ENCODE results near the gene RALGPS1.
"Not testable (repeated sequence)": the region's sequence is repeated elsewhere in the genome, so short reads cannot be mapped to it uniquely, and the experiment has no call there.

RALGPS1 gene

DNA sequence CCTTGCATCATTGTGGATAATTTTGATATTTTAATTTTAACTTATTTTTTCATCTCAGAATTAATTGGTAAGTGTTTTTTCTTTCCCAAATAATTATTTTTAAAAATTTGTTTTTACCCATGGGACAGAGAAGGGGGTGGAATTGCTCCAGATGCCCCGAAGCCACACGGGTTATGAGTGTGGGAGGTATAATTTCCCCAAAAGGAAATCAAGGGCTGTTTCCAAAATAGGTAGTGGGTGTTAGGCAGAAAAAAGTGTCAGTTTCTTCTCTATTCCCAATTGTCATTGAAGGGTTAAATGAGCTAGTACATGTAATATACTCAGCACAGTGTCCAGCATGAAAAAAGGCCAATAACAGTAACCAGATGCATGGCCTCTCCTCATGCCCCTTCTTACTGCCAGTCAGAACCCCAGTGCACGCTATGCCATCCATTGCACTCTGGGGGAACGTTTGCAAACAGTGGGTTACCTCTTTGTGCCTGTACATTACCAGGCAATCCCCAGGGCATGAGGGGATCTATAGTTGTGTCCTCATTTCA lies 244.3 kb downstream of the RALGPS1 start:
- DNase-seq (ENCODE audit: low spot score) = no peak

DNA sequence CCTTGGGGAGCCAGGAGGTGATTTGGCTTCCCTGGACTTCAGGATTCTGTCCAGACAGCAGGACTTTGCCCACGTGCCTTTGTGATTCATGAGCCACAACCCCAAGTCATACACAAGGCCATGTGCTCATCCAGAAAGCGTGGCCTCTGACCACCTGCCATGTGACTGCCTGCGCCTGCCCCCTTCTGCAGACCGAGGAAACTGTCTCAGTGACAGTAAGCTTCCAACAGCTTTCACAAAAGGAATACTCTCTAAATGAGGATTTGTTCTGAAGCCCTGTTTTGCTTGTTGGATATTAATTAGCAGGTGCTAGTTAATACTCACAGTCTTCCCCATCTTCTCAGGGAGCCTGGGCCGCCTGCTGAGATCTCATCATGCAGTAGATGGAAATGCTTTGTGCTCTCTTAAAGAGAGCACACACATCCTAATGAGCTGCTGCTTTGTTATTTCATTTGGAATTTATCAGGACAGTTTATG lies 244.8 kb downstream of the RALGPS1 start:
- DNase-seq (ENCODE audit: low spot score) = peak; percentile 86

DNA sequence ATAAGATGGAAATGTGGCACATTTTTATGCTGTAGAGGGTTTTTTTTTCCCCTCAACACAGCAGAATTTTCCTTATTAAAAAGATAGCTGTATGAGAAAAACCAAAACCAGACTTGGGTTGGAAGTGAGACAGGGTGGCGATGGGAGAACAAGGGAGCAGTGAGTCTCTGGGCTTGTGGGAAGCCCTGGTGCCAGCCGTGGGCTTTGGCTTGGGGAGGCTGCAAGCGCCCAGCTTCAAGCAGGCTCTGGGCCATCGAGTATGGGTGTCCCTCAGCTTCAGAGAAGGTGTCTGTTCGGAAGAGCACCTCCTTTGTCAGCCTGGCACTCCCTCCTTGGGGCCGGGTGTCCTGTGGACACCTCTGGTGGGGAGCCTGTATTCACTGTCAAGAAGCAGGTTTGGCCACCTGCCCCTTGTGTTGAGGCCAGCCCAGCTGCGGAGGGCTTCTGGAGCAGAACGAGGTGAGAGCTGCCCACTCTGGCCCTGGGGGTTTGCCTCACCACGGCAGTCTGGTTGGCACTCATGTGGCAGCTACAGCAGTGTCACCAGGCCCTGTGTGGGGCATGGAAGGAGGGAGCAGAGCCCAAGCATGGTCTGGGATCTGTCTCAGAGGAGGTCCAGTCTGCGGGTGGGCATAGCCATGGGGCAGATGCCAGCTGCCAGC lies 245.5 kb downstream of the RALGPS1 start:
- DNase-seq (ENCODE audit: low spot score) = no peak

DNA sequence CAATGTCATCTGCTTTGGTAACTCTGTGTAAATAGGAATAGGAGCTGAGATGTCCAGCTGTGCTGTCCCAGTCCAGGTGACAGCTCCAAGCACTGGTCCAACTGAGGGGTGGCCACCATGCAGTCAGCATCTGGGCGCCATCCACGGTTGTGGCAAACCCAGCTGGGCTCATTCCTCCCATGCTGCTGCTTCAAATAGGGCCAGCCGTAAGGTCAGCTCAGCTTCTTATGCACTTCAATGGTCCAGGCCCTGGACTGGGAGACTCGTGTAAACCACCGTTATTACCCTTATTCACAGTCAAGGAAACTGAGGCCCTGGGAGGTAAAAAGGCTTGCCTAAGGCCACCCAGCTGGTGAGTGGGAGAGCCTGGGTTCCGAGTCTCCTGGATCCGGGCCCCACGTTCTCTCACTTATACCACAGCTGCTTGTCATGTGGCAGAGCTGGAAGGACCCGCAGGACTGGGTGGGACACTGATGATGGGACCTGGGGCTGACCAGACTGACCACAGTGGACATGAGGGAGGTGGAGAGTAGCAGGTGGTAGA lies 246.6 kb downstream of the RALGPS1 start:
- no peak for DNase-seq (ENCODE audit: low spot score)

DNA sequence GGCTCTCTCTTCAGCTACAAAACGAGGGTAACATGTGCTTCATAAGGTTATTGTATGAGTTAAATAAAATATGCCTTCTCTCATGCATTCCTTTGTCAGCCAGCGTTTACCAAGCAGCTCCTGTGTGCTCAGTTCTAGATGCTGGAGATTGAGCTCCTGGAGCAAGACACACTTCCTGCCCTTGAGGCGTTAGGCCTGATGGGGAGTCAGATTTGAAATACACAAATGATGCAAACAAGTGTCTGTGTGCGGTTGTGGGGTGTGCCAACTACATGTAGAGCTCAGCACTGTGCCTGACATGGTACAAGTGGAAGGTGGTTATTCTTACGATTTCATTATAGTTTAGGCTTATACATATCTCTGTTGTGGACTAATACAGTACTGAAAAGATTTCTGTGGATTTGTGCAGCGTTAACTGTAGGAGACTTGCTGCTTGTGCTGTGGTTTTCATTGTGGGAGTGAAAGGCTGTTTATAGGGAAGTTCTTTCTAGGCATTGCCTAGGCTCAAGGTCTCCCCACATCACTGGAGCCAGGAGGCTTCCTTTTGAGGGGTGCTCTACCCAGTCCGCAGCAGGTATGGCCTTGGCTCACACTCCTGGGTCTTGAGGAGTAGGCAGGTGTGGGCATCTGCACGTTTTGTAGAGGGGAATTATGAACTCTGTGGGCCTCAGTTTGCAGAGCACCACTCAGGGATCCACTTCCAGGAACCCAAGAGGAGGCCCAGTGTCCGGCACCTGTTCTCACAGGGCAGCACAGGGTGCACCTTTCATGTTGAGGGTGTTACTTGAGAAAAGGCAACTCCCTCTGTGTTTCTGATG lies 247.7 kb downstream of the RALGPS1 start:
- DNase-seq (ENCODE audit: low spot score) = no peak

DNA sequence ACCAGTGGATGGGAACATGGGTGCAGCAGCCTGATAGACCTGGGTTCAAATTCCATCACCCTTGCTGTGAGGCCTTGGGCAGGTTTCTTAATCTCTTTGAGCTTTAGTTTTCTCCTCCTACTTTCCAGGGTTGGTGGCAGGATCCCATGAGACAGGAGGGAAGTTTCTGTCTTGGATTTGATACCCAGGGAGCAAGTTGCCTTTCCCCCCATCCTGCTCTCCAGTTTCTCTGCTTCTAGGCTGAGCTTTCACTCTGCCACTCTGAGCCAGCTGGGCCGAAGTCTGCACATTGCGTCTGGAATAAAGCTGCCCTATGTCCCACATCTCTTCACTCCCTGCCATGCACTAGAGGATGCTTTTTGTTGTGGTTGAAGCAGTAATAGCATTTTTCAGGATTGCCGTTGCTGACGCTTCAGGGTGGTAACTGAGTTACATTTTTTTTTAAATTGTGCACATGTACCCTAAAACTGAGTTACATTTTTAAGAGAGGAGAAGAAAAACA lies 248.3 kb downstream of the RALGPS1 start:
- DNase-seq (ENCODE audit: low spot score) = no peak

DNA sequence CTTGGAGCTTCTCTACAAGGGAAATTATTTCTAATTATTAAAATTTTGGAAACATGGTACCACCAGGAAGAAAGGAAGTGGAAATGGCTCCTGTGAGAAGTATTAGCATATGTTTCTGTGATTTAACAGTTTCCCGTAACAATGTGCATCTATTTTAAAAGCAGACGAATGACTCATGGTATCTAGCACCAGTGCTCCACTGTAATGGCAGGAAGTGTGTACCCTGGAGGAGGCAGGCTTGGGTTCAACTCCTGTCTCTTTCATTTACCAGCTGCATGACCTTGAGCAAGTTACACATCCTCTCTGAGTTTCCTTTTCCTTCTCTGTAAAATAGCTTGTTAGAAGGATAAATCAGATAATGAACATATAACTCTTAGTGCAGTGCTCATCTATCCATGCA lies 248.8 kb downstream of the RALGPS1 start:
- DNase-seq (ENCODE audit: low spot score) = peak; percentile 59

DNA sequence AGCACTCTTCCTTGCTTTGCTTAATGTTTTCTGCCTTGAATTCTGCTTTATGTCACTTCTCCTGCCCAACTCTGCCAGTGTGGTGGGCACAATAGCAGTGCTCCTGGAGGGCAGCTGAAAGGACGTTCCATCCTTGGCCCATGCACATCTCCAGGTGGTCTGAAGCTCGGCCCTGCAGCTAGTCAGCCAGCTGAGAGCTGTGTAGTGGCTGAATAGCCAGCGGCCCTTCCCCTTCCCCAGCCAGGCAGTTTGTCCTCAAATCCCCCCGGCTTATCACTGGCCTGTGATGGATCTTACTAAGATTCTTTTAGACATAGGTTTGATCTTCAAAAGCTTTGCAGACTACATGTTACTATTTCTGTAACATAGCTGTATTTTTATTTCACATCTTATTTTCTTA lies 250.5 kb downstream of the RALGPS1 start:
- no peak for DNase-seq (ENCODE audit: low spot score)

DNA sequence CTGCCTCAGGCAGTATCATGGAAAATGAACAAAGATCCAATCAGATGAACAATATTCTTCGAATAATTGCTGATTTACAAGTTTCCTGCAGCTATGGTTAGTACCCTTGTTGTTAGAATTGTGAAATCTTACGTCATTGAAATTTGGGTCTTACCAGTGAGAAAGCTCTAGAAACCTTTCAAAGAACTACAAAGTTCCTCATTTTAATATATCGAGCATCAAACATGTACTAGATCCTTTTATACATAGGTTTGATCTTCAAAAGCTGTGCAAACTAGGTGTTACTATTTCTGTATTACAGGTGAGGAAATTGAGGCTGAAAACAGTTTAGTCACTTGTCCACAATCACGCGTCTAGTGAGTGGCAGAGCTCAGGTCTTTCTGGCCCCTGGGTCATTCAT lies 251.5 kb downstream of the RALGPS1 start:
- no peak for DNase-seq (ENCODE audit: low spot score)

DNA sequence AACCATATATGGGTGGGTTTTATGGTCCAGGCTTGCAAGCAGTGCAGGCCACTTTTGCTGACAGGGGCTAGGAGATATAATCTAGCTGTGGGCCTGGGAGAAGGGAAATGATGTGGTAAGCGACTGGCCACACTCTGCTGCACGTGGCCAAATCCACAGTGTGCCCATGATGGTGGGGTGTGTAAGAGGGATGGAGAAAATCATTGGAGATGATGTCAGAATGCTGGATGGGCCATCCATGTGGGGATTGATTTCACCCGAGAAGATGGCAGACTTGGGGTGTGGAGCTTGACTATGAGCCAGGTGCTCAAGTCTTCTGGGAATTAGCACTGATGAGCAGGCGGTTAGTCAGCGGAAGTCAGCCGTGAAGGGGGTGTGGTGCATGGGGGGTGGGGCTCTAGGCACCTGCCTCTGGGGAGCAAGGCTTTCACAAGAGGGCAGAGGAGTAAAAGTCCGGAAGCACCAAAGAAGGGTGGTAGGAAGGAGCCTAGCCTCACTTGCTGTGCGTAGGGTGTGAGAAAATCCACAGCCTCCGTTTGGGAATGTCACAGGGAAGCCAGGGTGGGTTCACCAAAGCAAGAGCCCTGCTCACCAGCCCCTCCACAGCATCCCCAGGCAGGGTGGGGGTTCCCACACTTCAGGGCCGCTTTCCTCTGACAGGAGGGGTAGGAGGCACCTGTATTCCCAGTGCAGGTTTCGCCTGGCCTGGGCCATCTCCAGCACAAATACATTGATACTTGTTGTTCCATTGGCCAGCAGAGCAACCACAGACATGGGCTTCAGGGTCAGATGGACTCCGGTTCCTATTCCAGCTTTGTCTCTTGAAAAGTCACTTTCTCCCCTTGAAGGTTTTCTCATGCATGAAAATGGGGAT lies 252.3 kb downstream of the RALGPS1 start:
- DNase-seq (ENCODE audit: low spot score) = no peak

DNA sequence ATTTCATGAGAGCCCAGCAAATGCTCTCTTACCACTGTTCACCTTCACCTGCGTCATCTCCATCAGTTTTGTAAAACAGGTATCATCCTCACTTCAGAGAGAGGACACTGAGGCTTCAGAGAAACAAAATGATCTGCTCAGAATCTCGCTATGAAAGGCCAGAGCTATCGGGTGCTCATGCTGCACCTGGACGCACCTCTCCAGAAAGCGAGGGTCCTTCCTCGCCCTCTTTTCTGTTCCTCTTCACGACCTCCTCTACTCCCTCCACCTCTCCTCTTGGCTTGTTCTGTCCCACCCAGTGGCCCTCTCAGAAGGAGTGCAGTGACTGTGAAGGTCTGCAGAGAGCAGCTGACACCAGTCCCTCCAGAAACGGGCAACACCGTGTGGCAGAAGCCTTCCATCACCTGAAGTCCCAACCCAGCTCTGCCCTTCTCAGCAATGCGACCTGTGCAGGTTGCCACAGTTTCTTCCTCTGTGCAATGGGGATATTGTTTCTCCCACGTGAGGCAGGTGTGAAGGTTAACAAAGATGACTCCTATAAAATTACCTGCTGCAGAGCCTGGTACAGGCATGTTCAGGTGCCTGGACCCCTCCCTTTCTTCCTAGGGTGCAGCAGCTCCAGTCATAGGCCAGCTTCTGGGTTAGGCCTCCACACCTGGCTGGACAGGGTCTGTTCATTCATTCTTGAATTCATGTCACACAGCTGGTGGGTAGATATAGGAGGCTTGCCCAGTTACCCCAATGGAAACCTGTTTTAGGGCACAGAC lies 253.2 kb downstream of the RALGPS1 start:
- DNase-seq (ENCODE audit: low spot score) = no peak

DNA sequence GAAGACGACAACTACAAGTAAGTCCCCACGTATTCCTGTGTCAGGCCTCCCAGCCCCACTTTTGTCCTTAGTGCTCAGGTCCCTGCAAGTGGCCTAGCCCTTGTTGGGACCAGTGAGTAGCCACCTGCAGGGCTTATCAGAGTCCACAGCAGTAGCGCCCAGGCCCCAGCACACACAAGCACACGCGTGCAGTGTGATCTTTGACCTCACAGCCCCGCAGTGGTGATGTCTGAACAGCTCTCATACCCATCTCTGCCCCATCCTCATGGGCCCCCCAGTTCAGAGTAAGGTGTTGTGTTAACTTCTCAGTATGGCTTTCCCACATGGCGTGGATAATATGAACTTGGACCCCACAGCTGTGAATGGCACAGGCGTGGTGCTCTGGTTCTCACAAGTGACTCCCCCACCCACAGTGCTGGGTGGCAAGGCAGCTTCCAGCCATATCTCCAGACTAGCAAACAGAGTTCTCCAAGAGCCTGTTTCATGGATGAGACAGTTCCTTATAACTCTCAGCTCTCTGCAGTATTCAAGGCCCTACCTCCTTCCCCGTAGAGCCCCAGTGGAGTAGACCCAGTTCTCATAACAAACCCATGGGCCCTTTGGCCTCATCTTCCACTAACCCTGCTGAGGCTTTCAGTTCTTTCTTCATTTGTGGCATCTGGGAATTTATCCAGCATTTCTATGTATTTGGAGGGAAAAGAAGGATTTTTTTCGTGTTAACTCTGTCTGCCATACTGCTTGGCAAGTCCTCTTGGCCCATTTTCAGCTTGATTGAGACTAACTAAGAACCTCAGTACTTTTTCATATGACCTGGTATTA lies 254.4 kb downstream of the RALGPS1 start:
- no peak for DNase-seq (ENCODE audit: low spot score)

DNA sequence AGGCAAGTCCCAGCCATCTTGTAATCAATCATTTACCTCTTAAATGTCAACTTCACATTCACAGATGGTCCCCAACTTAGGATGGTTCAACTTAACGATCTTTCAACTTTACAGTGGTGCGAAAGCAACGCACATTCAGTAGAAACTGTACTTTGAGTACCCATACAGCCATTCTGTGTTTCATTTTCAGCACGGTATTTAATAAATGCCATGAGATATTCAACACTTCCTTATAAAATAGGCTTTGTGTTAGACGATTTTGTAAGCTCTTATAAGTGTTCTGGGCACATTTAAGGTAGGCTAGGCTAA lies 254.9 kb downstream of the RALGPS1 start:
- DNase-seq (ENCODE audit: low spot score) = no peak

DNA sequence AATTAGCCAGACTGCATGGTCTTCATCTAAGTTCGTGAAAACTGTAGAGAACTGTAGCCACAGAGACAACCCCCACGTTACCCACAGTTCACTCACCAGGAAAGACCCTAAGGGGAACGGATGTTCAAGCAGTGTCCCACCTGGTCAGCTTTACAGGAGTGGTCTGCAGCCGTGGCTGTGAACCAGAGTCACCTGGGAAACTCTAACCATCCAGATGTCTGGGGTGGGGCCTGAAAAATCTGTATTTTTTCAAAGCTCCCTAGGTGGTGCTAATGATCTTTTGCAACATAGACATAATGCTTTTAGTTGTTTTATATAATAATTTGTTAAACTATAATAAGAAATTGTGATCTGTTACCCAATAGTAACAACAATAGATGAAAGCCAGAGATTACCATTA lies 255.5 kb downstream of the RALGPS1 start:
- no peak for DNase-seq (ENCODE audit: low spot score)

DNA sequence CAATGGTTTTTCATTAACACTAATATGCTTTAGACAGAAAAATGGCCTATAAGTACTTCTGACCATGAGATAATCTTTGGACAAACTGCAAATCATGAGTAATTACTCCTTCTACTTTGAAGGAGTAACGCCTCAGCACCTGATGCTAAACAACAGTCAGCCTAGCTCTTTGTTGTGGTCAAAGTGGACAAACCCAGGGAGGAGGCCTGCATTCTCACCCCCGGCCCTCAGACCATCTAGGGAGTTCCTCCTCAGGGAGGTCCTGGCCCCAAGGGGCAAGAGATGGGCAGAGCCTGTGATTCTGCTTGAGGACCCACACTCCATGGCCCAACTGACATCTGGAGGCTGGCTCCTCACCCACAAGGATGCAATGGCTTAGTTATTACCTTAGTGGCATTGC lies 256.1 kb downstream of the RALGPS1 start:
- DNase-seq (ENCODE audit: low spot score) = no peak

DNA sequence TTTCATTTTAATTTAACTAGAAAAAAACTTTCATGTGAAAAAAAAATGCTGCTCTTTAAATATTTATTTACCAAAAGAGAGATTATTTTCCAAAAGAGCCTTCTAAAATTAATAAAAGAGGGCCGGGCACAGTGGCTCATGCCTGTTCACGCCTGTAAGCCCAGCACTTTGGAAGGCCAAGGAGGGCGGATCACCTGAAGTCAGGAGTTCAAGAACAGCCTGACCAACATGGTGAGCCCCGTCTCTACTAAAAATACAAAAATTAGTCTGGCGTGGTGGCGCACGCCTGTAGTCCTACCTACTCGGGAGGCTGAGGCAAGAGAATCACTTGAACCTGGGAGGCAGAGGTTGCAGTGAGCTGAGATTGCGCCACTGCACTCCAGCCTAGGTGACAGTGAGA lies 256.8 kb downstream of the RALGPS1 start:
- DNase-seq (ENCODE audit: low spot score) = not testable (repeated sequence)

DNA sequence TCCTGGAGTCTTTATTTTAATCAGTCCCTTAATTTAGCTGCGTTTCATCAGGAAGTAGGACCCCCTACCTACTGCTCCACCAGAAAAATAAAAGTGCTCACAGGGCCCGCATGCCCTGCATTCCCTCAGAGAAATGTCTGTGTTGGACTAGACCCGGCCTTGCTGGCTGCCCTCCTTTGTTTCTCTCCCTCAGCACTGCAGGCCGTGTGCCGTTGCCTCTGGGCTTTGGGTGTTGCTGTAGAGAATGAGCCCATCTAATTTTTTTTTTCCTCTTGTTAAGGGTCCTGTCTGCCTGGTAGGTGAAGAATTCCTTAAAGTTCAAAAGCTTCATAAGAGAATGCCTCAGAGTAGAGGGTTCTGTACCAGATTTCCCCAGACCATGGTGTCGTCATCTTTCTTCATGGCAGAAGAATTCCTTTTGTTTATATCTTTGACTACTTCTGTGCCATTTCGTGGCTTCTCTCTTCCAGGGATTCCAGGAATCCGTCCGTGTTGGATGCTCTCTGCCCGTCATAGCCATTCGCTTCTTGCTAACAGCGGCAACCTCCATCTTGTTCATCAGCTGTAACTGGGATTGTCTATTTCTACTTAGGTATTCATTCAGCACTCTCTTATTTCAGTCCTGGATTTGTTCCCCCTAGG lies 257.6 kb downstream of the RALGPS1 start:
- DNase-seq (ENCODE audit: low spot score) = no peak

DNA sequence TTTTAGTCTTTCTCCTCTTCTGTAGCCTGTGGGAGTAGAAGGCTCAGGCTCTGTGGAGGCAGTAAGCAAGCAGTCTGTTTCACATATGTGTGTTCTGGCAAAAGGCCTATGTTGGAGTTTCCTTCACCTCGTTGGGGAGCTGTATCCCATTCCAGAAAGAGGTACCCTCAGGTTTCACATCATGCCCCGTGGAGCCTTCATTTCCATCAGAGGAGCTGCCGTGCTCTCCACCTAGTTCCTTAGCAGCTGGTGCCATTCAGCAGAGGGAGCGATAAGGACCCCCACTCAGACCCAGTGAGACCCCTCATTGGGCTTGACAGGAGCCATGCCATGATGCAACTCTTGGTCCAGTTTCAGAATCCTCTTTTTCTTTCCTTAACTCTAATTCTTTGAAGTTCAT lies 258.5 kb downstream of the RALGPS1 start:
- DNase-seq (ENCODE audit: low spot score) = no peak

DNA sequence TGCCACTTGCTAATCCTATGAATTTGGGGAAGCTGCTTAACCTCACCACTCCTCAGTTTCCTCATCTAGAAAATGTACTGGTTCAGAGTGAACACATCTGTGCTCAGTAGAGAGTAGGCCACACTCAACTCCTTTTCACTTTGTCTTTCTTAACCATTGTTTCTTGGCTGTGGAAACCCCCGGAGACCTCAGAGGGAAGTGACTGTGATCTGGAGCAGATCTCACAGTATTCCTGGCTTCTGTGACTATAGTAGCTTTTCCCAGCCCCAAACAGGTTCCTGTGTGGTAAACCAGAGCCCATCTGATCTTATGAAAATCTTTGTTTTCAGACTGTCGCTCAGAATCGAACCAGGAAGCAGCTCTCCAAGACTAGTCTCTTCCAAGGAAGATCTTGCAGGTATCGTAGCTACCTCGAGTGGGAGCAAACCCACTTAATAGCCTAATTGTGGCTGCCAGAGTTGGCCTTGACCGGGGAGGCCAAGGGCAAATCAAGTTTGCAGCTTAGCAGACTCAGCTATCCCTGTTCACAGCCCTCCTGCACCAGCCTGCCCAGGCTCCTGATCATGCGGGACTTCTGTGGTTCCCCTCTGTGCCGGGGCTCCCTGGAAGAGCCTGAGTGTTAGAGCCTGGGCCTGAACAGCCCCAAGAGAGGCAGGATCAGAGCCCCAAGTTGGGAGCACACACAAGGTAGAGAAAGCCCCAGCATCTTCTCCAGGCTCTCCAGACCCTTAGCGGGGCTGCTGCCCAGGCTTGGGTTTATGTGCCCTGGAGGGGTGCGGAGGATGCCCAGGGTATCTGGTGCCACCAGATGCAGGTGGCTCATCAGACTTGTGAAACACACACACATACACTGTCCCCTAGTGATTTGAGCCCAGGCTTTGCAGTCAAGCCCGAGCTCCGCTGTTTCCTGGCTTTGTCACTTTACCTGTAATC lies 260.1 kb downstream of the RALGPS1 start:
- no peak for DNase-seq (ENCODE audit: low spot score)
